ENCODE data around the gene EEF1B2.

DNA sequence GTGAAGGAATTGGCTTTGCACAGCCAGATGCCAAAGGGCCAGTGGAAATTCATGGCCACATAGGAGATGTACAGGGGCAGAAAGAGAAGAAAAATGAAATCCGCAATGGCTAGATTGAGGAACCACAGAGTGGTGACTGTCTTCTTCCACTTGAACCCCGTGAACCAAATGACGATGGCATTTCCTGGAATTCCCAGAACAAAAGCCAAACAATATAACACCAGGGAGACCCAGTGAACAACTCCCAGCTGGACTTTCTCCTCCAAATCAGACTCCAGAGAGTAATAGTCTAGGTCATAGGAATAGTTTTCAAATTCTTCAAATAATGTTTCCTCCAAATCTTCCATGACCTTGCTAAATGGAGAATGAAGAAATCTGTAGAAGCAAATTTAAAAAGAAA, 17.2 kb downstream of the EEF1B2 start:
- TF ChIP-seq POLR2AphosphoS5 (IDR thresholded peaks at IDR 0.05; ENCODE audit: low read depth, low read length) (no peak), SIN3A (IDR thresholded peaks at IDR 0.05; ENCODE audit: borderline replicate concordance, insufficient read depth, low read depth, low read length) (no peak)
- TF ChIP-seq, protein P1, sequence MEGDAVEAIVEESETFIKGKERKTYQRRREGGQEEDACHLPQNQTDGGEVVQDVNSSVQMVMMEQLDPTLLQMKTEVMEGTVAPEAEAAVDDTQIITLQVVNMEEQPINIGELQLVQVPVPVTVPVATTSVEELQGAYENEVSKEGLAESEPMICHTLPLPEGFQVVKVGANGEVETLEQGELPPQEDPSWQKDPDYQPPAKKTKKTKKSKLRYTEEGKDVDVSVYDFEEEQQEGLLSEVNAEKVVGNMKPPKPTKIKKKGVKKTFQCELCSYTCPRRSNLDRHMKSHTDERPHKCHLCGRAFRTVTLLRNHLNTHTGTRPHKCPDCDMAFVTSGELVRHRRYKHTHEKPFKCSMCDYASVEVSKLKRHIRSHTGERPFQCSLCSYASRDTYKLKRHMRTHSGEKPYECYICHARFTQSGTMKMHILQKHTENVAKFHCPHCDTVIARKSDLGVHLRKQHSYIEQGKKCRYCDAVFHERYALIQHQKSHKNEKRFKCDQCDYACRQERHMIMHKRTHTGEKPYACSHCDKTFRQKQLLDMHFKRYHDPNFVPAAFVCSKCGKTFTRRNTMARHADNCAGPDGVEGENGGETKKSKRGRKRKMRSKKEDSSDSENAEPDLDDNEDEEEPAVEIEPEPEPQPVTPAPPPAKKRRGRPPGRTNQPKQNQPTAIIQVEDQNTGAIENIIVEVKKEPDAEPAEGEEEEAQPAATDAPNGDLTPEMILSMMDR (IDR thresholded peaks at IDR 0.05): no peak
- TF ChIP-seq, protein P2, sequence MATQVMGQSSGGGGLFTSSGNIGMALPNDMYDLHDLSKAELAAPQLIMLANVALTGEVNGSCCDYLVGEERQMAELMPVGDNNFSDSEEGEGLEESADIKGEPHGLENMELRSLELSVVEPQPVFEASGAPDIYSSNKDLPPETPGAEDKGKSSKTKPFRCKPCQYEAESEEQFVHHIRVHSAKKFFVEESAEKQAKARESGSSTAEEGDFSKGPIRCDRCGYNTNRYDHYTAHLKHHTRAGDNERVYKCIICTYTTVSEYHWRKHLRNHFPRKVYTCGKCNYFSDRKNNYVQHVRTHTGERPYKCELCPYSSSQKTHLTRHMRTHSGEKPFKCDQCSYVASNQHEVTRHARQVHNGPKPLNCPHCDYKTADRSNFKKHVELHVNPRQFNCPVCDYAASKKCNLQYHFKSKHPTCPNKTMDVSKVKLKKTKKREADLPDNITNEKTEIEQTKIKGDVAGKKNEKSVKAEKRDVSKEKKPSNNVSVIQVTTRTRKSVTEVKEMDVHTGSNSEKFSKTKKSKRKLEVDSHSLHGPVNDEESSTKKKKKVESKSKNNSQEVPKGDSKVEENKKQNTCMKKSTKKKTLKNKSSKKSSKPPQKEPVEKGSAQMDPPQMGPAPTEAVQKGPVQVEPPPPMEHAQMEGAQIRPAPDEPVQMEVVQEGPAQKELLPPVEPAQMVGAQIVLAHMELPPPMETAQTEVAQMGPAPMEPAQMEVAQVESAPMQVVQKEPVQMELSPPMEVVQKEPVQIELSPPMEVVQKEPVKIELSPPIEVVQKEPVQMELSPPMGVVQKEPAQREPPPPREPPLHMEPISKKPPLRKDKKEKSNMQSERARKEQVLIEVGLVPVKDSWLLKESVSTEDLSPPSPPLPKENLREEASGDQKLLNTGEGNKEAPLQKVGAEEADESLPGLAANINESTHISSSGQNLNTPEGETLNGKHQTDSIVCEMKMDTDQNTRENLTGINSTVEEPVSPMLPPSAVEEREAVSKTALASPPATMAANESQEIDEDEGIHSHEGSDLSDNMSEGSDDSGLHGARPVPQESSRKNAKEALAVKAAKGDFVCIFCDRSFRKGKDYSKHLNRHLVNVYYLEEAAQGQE (IDR thresholded peaks at IDR 0.05; ENCODE audit: insufficient read depth in 1 of 2, low read depth in 2 of 2, low read length in 1 of 2): no peak

All from Panc1 (cell line).